H9 (cell line): Measurements from ENCODE around the gene DHRSX. TPM values are rescaled to one million over a fixed set of nuclear protein-coding genes. Genes with fewer than 3 reads are reported as not detected.

Experiments used
- DNase-seq: peaks from one replicate; pipeline ENCODE4 v3.0.0-alpha.2; 2017
- H2AFZ ChIP-seq: one replicate; pipeline ENCODE4 v1.6.1; 2013; ENCODE audit warnings: mild to moderate bottlenecking, low read length, control low read depth, moderate library complexity
- H2AK5ac ChIP-seq: 2 replicates; pipeline ENCODE4 v1.6.1; 2013; ENCODE audit warnings: low read length, control low read depth, mixed read lengths; ENCODE audit not compliant: insufficient read length
- H2BK120ac ChIP-seq: one replicate; pipeline ENCODE4 v1.6.1; 2013; ENCODE audit warnings: low read depth, mild to moderate bottlenecking, low read length, control low read depth, inconsistent platforms; ENCODE audit not compliant: poor library complexity, severe bottlenecking
- H2BK12ac ChIP-seq: 2 replicates; pipeline ENCODE4 v1.6.1; 2013; ENCODE audit warnings: low read length, control low read depth, mixed read lengths, low read depth; ENCODE audit not compliant: insufficient read length
- H2BK15ac ChIP-seq: 2 replicates; pipeline ENCODE4 v1.6.1; 2013; ENCODE audit warnings: low read depth, low read length, control low read depth
- H2BK20ac ChIP-seq: one replicate; pipeline ENCODE4 v1.6.1; 2013; ENCODE audit warnings: low read depth, mild to moderate bottlenecking, low read length, control low read depth, inconsistent platforms; ENCODE audit not compliant: poor library complexity, severe bottlenecking
- H2BK5ac ChIP-seq: 2 replicates; pipeline ENCODE4 v1.6.1; 2013; ENCODE audit warnings: low read length, control low read depth, mixed read lengths; ENCODE audit not compliant: insufficient read length
- H3K14ac ChIP-seq: 2 replicates; pipeline ENCODE4 v1.6.1; 2013; ENCODE audit warnings: low read length, control low read depth; ENCODE audit not compliant: insufficient read depth
- H3K18ac ChIP-seq: 2 replicates; pipeline ENCODE4 v1.6.1; 2013; ENCODE audit warnings: low read depth, mild to moderate bottlenecking, mixed read lengths, low read length, control low read depth; ENCODE audit not compliant: insufficient read length
- H3K23ac ChIP-seq: 2 replicates; pipeline ENCODE4 v1.6.1; 2013; ENCODE audit warnings: low read length, control low read depth, mixed read lengths, low read depth; ENCODE audit not compliant: insufficient read length
- H3K23me2 ChIP-seq: 2 replicates; pipeline ENCODE4 v1.6.1; 2013; ENCODE audit warnings: low read depth, mild to moderate bottlenecking, mixed read lengths, low read length, control low read depth; ENCODE audit not compliant: insufficient read length, poor library complexity, severe bottlenecking
- H3K27ac ChIP-seq: 2 replicates; pipeline ENCODE4 v1.5.1; 2013; ENCODE audit warnings: low read length, control low read depth, mixed read lengths, low read depth; ENCODE audit not compliant: insufficient read length
- H3K27me3 ChIP-seq: 2 replicates; pipeline ENCODE4 v1.6.1; 2013; ENCODE audit warnings: low read length, control low read depth, inconsistent platforms; ENCODE audit not compliant: insufficient read depth
- H3K4ac ChIP-seq: 2 replicates; pipeline ENCODE4 v1.6.1; 2013; ENCODE audit warnings: low read depth, mild to moderate bottlenecking, control low read depth, inconsistent platforms, low read length, moderate library complexity
- H3K4me1 ChIP-seq: 2 replicates; pipeline ENCODE4 v1.6.1; 2013; ENCODE audit warnings: low read length, control low read depth, inconsistent platforms; ENCODE audit not compliant: insufficient read depth
- H3K4me2 ChIP-seq: 2 replicates; pipeline ENCODE4 v1.6.1; 2013; ENCODE audit warnings: low read length, control low read depth, mixed read lengths; ENCODE audit not compliant: insufficient read length, insufficient read depth
- H3K56ac ChIP-seq: 2 replicates; pipeline ENCODE4 v1.6.1; 2013; ENCODE audit warnings: low read depth, mild to moderate bottlenecking, mixed read lengths, low read length, control low read depth; ENCODE audit not compliant: insufficient read length
- H3K79me1 ChIP-seq: 2 replicates; pipeline ENCODE4 v1.6.1; 2013; ENCODE audit warnings: low read depth, mild to moderate bottlenecking, moderate library complexity, low read length, control low read depth, inconsistent platforms; ENCODE audit not compliant: insufficient read depth, poor library complexity, severe bottlenecking
- H3K79me2 ChIP-seq: 2 replicates; pipeline ENCODE4 v1.6.1; 2013; ENCODE audit warnings: low read length, control low read depth, inconsistent platforms; ENCODE audit not compliant: insufficient read depth
- H3K9ac ChIP-seq: 2 replicates; pipeline ENCODE4 v1.6.1; 2013; ENCODE audit warnings: low read length, control low read depth, mixed read lengths; ENCODE audit not compliant: insufficient read length; ENCODE audit errors: extremely low read depth
- H3K9me3 ChIP-seq: one replicate; pipeline ENCODE4 v1.6.1; 2013; ENCODE audit warnings: low read depth, low read length, inconsistent platforms; ENCODE audit not compliant: control insufficient read depth
- H3T11ph ChIP-seq: one replicate; pipeline ENCODE4 v1.6.1; 2013; ENCODE audit warnings: mild to moderate bottlenecking, low read length, control low read depth, inconsistent platforms
- H4K20me1 ChIP-seq: one replicate; pipeline ENCODE4 v1.6.1; 2013; ENCODE audit not compliant: control insufficient read depth, insufficient read length, insufficient read depth
- H4K5ac ChIP-seq: 2 replicates; pipeline ENCODE4 v1.6.1; 2013; ENCODE audit warnings: low read depth, mild to moderate bottlenecking, mixed read lengths, low read length, control low read depth; ENCODE audit not compliant: insufficient read length
- H4K8ac ChIP-seq: replicated peaks from 2 replicates; pipeline ENCODE4 v1.6.1; 2013; ENCODE audit warnings: low read length, control low read depth, mixed read lengths, low read depth; ENCODE audit not compliant: insufficient read length
- H4K91ac ChIP-seq: 2 replicates; pipeline ENCODE4 v1.6.1; 2013; ENCODE audit warnings: low read depth, mild to moderate bottlenecking, moderate library complexity, mixed read lengths, low read length, control low read depth; ENCODE audit not compliant: insufficient read length
- H3K27ac Mint-ChIP-seq, 3 experiments: 2 replicates in 2 of 3; 3 replicates in 1 of 3; pipeline ENCODE4 v1.8.0; 2020 to 2021; ENCODE audit warnings: mixed read lengths in 3 of 3, mild to moderate bottlenecking in 1 of 3, moderate library complexity in 1 of 3
- H3K27me3 Mint-ChIP-seq: 2 replicates; pipeline ENCODE4 v1.8.0; 2021; ENCODE audit warnings: low read depth, mild to moderate bottlenecking, moderate library complexity, mixed read lengths
- H3K36me3 Mint-ChIP-seq, 3 experiments: 2 replicates in 2 of 3; 3 replicates in 1 of 3; pipeline ENCODE4 v1.8.0; 2020 to 2021; ENCODE audit warnings: low read depth in 3 of 3, mixed read lengths in 3 of 3; ENCODE audit not compliant: insufficient read depth in 1 of 3
- H3K4me1 Mint-ChIP-seq, 2 experiments: 2 replicates each; pipeline ENCODE4 v1.8.0; 2020; ENCODE audit warnings: mixed read lengths in 2 of 2
- H3K4me3 Mint-ChIP-seq, 2 experiments: 2 replicates in 1 of 2; 3 replicates in 1 of 2; pipeline ENCODE4 v1.8.0; 2020 to 2021; ENCODE audit warnings: mild to moderate bottlenecking in 2 of 2, mixed read lengths in 2 of 2, moderate library complexity in 1 of 2
- H3K9me3 Mint-ChIP-seq, 2 experiments: 2 replicates in 1 of 2; 3 replicates in 1 of 2; pipeline ENCODE4 v1.8.0; 2020; ENCODE audit warnings: mild to moderate bottlenecking in 2 of 2, mixed read lengths in 2 of 2, moderate library complexity in 1 of 2
- CTCF ChIP-seq: fragments of 200-600 bp; sonication (generic); conservative IDR thresholded peaks from 3 replicates; pipeline ENCODE4 v1.8.0; 2021; ENCODE audit warnings: antibody characterized with exemption, mild to moderate bottlenecking
- WGBS: extraction: QIAGEN DNeasy Blood & Tissue Kit; methylation state at CpG from one replicate; pipeline ENCODE4 v1.1.7; 2013; ENCODE audit warnings: missing lambda C conversion rate, low lambda C conversion rate, mixed read lengths; ENCODE audit not compliant: insufficient read length; ENCODE audit errors: extremely low coverage; 5-methylcytosine and 5-hydroxymethylcytosine counted together
- total RNA-seq: library from RNA; stranded (reverse); gene quantifications from 2 replicates; pipeline ENCODE4 v1.2.1, GENCODE V29; 2021

DHRSX gene
- total RNA-seq, 1 experiment from 2014 or later: 44.0 TPM

DNA sequence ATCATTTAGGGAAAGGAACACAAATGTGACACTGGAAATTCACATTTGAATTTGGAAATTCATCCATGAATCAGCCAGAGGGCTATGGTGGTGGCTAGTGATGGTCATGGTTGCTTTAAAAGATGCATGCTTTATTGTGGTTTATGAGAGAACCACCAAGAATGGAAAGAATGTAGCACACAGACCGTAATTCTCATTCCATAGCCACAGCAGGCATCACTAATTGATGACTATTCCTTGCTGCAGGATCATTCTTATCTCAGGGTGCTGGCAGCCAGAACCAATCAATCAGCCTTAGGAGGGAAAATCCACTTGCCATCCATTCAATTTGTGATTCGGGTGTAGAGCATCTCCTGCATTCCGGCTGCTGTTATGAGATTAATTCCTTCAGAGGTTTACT, 115.6 kb downstream of the DHRSX start:
- H3K23me2 ChIP-seq: no peaks in the 10 kb centered on the region
- no peak overlapping the region for H2AFZ ChIP-seq
- H3K9me3 Mint-ChIP-seq: peaks cover 0 to 5% of the 10 kb centered on the region in 2 experiments; a peak in 4 of 5 replicates
- H3K27me3 ChIP-seq: no peaks in the 10 kb centered on the region
- no peaks in the 10 kb centered on the region for H4K20me1 ChIP-seq
- H2BK5ac ChIP-seq: no peak overlapping the region
- no peak overlapping the region for H3K4me3 Mint-ChIP-seq
- H4K8ac ChIP-seq: no peak overlapping the region
- H3K4me2 ChIP-seq: no peak overlapping the region
- H3K36me3 Mint-ChIP-seq: peaks cover 12 to 28% (median 15%) of the 10 kb centered on the region in 3 experiments
- no peak for DNase-seq
- no peak overlapping the region for H3K23ac ChIP-seq
- no peak overlapping the region for H3K9ac ChIP-seq
- no peak overlapping the region for H2BK12ac ChIP-seq
- no peak overlapping the region for H3T11ph ChIP-seq
- H3K4me1 Mint-ChIP-seq: peaks cover 0 to 6% of the 10 kb centered on the region in 2 experiments; a peak in 2 of 4 replicates
- H3K9me3 ChIP-seq: no peaks in the 10 kb centered on the region
- H2BK15ac ChIP-seq: no peak overlapping the region
- no peak overlapping the region for H3K14ac ChIP-seq
- no peak overlapping the region for H4K91ac ChIP-seq
- H3K27ac Mint-ChIP-seq: no peak overlapping the region
- no peak overlapping the region for H4K5ac ChIP-seq
- no peak overlapping the region for H3K27ac ChIP-seq
- no peak overlapping the region for H2AK5ac ChIP-seq
- TF ChIP-seq CTCF: no peak
- H2BK120ac ChIP-seq: no peak overlapping the region
- H3K18ac ChIP-seq: no peak overlapping the region
- H3K79me1 ChIP-seq: no peaks in the 10 kb centered on the region
- H3K79me2 ChIP-seq: peaks cover 3% of the 10 kb centered on the region; the same call in 1 of the 2 replicates
- no CpG with 5 or more reads among the region's 3 CpGs for WGBS
- H3K4ac ChIP-seq: no peak overlapping the region
- H3K27me3 Mint-ChIP-seq: no peaks in the 10 kb centered on the region
- no peaks in the 10 kb centered on the region for H3K4me1 ChIP-seq
- H2BK20ac ChIP-seq: no peak overlapping the region
- H3K56ac ChIP-seq: no peak overlapping the region
